A673 (cell line): ENCODE data around the gene FLT1. TPM values are rescaled to one million over a fixed set of nuclear protein-coding genes. Genes with fewer than 3 reads are reported as not detected.

ENCODE experiments used
- BruUV-seq: library from RNA; stranded (reverse); fragments of 400-500 nt; replicated peaks from 2 replicates; lab custom pipeline; 2021; lab: Mats Ljungman, UMichigan
- CTCF ChIA-PET: fragments of 300-600 bp; sonication (Branson Sonifier 250); formaldehyde crosslinking; loops from one replicate; lab custom pipeline; 2022; ENCODE audit warnings: antibody characterized with exemption; lab: Charles Lee
- POLR2A ChIA-PET: fragments of 300-600 bp; sonication (Branson Sonifier 250); formaldehyde crosslinking; loops from one replicate; lab custom pipeline; 2022; ENCODE audit warnings: antibody characterized with exemption; ENCODE audit not compliant: low non-redundant PET; lab: Charles Lee
- DNase-seq: peaks from one replicate; pipeline ENCODE4 v3.0.0-alpha.2; 2015; ENCODE audit warnings: low spot score
- H3K27ac ChIP-seq: fragments of 200-600 bp; sonication (generic); 2 replicates; pipeline ENCODE4 v1.5.1; 2016; ENCODE audit warnings: mixed run types, low read depth, mild to moderate bottlenecking, mixed read lengths, antibody characterized with exemption, low read length; ENCODE audit not compliant: poor library complexity, severe bottlenecking
- H3K27me3 ChIP-seq: fragments of 200-600 bp; sonication (generic); replicated peaks from 2 replicates; pipeline ENCODE4 v1.6.1; 2017; ENCODE audit warnings: mixed run types, low read depth, mild to moderate bottlenecking, mixed read lengths, antibody characterized with exemption, low read length; ENCODE audit not compliant: insufficient read depth, poor library complexity
- H3K36me3 ChIP-seq: fragments of 200-600 bp; sonication (generic); 2 replicates; pipeline ENCODE4 v1.6.1; 2016; ENCODE audit warnings: mixed run types, mild to moderate bottlenecking, mixed read lengths, antibody characterized with exemption, low read length; ENCODE audit not compliant: insufficient read depth, poor library complexity, severe bottlenecking
- H3K4me1 ChIP-seq: fragments of 200-600 bp; sonication (generic); 2 replicates; pipeline ENCODE4 v1.6.1; 2017; ENCODE audit warnings: mixed run types, mild to moderate bottlenecking, mixed read lengths, antibody characterized with exemption, low read length; ENCODE audit not compliant: insufficient read depth, poor library complexity, severe bottlenecking
- H3K4me3 ChIP-seq: fragments of 200-600 bp; sonication (generic); 2 replicates; pipeline ENCODE4 v1.5.1; 2016; ENCODE audit warnings: low read depth, mixed run types, mild to moderate bottlenecking, mixed read lengths, low read length; ENCODE audit not compliant: poor library complexity, severe bottlenecking
- H3K9me3 ChIP-seq: fragments of 200-600 bp; sonication (generic); 2 replicates; pipeline ENCODE4 v1.6.1; 2016; ENCODE audit warnings: mixed run types, low read depth, mild to moderate bottlenecking, mixed read lengths, antibody characterized with exemption, low read length; ENCODE audit not compliant: poor library complexity, severe bottlenecking
- EZH2 ChIP-seq: fragments of 200-600 bp; sonication (generic); IDR thresholded peaks from 2 replicates; pipeline ENCODE4 v1.6.1; 2017; ENCODE audit warnings: borderline replicate concordance, low read depth, mild to moderate bottlenecking, mixed read lengths, antibody characterized with exemption, low read length; ENCODE audit not compliant: poor library complexity, severe bottlenecking
- intact Hi-C: fragments of 100-400 bp; cut with micrococcal nuclease; formaldehyde crosslinking; loops from one replicate; pipeline ENCODE4 v1.10.0; 2022; ENCODE audit not compliant: unreplicated experiment
- total RNA-seq: library from RNA; stranded (reverse); gene quantifications from 2 replicates; pipeline ENCODE4 v1.2.3, GENCODE V29; 2021
- TF ChIP-seq, protein P1 (sequence below): fragments of 300-800, 200-600 bp; sonication (generic); conservative IDR thresholded peaks from 2 replicates; pipeline ENCODE4 v1.5.1; 2017; ENCODE audit warnings: low read depth, mild to moderate bottlenecking, antibody characterized with exemption, low read length, moderate library complexity, mixed read lengths

FLT1 gene
- total RNA-seq, 1 experiment from 2014 or later: 5.2 TPM

DNA sequence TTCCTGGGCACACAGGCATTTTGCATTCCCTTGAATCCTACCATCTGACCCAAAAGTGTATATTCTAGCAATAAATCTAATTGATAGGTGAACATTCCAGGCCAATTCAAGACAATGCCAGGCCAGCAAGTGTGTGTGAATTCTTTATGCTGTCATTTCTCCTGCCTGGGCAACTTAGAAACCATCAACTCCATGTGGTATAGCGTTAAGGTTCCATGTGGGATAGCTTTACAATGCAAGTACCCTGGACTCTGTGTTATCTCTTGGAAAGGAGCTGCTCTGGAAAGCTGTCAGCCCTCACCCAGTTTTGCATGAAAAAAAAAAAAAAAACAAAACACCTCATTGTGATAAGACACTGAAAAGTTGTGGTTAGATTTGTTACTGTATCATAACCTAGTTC is 15.6 kb upstream of the FLT1 start:
- Histone ChIP-seq H3K27ac (no peak overlapping the region), H3K27me3 (no peaks in the 10 kb centered on the region), H3K4me1 (no peaks in the 10 kb centered on the region), H3K9me3 (no peaks in the 10 kb centered on the region), H3K4me3 (no peak overlapping the region), H3K36me3 (no peaks in the 10 kb centered on the region)
- TF ChIP-seq EZH2: no peak
- TF ChIP-seq, protein P1, sequence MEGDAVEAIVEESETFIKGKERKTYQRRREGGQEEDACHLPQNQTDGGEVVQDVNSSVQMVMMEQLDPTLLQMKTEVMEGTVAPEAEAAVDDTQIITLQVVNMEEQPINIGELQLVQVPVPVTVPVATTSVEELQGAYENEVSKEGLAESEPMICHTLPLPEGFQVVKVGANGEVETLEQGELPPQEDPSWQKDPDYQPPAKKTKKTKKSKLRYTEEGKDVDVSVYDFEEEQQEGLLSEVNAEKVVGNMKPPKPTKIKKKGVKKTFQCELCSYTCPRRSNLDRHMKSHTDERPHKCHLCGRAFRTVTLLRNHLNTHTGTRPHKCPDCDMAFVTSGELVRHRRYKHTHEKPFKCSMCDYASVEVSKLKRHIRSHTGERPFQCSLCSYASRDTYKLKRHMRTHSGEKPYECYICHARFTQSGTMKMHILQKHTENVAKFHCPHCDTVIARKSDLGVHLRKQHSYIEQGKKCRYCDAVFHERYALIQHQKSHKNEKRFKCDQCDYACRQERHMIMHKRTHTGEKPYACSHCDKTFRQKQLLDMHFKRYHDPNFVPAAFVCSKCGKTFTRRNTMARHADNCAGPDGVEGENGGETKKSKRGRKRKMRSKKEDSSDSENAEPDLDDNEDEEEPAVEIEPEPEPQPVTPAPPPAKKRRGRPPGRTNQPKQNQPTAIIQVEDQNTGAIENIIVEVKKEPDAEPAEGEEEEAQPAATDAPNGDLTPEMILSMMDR: no peak
- DNase-seq: no peak
- intact Hi-C loops: no loop called here
- CTCF ChIA-PET: no interaction called here
- BruUV-seq: no TSS peak
- POLR2A ChIA-PET: no interaction called here

DNA sequence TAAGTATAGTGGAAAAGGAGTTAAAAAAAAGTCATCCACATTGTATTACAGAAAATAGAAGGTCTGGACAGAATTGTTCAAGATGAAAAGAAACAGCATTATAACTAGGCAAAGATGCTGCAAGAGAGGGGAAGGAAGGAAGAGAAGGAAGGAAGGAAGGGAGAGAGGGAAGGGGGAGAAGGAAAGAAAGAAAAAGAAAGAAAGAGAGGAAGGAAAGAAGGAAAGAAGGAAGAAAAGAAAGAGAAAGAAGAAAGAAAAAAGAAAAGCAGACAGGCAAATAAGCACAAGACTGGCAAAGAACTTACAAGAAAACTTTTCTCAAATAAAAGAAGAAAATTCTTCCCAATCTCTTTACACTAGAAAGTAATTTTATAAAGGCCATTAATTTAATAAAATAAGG is 15.1 kb upstream of the FLT1 start:
- DNase-seq: no peak
- ChIA-PET CTCF (no interaction called here), POLR2A (no interaction called here)
- H3K27me3 ChIP-seq: no peaks in the 10 kb centered on the region
- H3K9me3 ChIP-seq: no peaks in the 10 kb centered on the region
- no peaks in the 10 kb centered on the region for H3K36me3 ChIP-seq
- intact Hi-C loops: no loop called here
- H3K4me3 ChIP-seq: no peak overlapping the region
- no TSS peak for BruUV-seq
- H3K4me1 ChIP-seq: no peaks in the 10 kb centered on the region
- no peak overlapping the region for H3K27ac ChIP-seq
- TF ChIP-seq EZH2: no peak
- TF ChIP-seq, protein P1: no peak

DNA sequence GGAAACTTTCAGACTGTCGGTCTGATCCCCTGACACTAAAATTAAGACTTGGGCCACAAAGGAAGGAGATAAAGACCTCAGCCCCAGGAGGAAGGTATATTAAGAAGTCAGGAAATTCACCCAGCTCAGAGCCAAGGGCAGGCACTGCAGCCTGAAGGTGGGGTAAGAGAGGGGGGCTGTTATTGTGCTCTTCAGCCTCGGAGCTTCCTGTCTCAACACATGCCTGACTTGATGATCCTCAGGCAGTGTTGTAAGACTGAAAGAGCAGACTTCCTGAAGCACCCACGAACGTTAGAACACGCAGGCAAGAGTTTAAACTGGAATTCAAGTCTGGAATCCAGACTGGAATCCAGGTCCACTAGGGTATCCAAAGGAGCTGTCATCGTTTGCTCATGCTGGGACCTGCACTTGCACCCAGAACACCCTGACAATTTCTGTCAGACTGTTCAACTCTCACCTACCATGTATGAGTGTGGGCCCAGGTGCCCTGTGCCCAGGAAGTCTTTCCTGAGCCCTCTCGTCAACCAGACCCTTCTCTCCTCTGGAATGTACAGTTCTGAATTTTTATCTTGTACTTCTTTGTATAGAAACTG is 10.7 kb upstream of the FLT1 start:
- no TSS peak for BruUV-seq
- DNase-seq: no peak
- CTCF ChIA-PET: no interaction called here
- Histone ChIP-seq H3K4me3 (no peak overlapping the region), H3K4me1 (no peaks in the 10 kb centered on the region), H3K27me3 (no peaks in the 10 kb centered on the region), H3K9me3 (no peaks in the 10 kb centered on the region), H3K36me3 (no peaks in the 10 kb centered on the region), H3K27ac (no peak overlapping the region)
- POLR2A ChIA-PET: no interaction called here
- TF ChIP-seq, protein P1: no peak
- TF ChIP-seq EZH2: no peak
- intact Hi-C loops: no loop called here
